Anterior cingulate cortex (tissue), 58 donors: ENCODE measurements around the gene CATSPER4.
A peak's percentile ranks its signal among the peaks of the same experiment; 100 is the strongest.

Source experiments
- DNase-seq, 58 donors: peaks; one replicate each; lab custom pipeline; 2025; lab: John Stamatoyannopoulos, UW

Gene CATSPER4

DNA sequence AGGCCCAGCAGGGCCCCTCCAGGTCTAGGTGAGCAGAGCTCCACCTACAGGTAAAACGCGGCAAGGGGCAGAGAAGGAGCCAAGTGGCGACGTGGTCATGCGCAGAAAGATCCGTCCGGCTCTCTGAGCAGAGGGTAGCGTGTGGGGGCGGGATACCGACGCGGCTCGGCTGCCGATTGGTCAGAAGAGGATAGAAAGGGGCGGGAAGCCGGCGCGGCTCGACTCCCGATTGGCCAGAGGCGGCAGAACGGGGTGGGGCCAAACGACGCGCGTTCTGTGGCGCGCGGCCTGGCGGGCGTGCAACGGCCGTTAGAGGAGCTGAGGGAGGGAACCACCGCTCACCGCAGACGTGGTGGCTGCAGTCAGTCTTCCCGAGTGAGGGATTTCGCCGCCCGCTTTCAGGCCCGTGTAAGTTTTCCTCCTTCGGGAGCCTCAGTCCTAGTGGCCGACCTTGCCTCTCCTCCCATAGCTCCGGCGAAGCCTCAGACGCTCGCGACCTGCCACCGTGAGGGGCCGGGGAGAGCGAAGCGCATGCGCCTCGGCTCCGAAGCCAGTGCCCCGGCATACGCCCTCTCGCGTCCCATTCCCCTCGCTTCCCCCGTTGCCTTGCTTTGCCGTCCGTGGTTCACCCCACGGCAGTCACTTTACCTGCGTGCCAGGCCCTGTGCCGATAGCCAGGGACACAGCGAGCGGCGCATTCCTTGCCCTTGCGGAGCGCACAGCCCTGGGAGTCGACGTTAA lies 43.7 kb downstream of the CATSPER4 start, which contains the start of gene CEP85:
Gene CEP85 (plus strand): TSS at position 298 of the 741 bp plus-strand sequence. CDS start 5,584 bp downstream, outside the sequence.
- peak; percentile 88 to 99 (median 97) for DNase-seq

DNA sequence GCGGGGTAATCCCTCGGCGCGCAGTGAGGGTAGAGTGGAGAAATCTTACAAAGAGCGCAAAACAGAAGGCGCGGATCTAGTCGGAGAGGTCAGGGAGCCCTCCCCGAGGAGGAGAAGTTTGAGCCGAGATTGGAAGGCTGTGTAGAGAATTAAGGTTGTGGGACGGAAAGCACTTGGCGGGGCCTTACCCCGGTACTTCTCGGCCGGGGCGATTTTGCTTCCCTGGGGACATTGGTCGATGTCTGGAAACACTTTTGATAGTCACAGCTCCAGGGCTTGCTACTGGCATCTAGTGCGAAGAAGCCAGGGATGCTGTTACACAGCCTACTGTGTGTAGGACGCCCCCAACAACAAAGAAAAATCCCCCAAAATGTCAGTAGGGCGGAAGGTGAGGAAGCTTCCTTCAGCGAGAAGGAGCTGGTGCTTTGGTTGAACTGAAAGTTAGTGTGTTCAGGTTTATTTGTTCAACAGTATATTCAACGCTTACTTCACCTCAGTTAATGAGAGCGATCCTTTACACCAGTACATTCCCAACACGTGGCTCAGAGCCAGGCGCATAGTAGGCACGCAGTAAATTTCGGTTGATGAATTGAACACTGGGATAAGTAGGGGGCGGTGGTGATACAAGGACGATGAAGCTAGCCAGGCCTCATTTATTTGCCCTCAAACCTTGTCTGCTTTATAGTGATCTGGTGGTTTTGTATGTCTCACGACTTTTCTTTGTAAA lies 44.4 kb downstream of the CATSPER4 start:
- DNase-seq = peak in 10 of 58 donors; percentile 5 to 55 (median 18)

DNA sequence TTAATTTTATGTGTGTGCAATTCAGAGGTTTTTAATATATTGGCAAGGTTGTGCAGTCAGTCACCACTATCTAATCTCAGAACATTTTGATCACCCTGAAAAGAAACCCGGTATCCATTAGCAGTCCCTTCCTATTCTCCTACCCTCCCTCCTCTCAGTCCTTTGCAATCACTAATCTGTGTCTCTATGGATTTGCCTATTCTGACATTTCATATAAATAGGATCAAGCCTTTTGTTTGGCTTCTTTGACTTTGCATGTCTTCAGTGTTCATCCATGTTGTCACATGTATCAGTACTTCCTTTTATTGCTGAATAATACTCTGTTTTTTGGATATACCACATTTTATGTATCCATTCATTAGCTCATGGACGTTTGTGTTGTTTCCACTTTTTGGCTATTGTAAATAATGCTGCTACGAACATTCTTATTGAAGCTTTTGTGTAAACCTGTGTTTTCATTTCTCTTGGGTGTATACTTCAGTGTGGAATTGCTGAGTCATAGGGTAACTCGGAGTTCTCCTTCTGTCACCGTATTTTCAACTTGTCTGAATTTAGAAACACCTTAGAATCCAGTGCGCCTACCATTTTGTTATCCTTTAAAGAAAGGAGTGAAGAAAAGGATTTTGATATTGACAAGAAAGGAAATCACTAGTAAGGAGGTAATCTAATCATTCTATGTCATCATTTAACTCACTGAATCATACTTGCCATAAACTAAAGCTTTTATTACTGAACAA lies 47.0 kb downstream of the CATSPER4 start:
- no peak for DNase-seq

DNA sequence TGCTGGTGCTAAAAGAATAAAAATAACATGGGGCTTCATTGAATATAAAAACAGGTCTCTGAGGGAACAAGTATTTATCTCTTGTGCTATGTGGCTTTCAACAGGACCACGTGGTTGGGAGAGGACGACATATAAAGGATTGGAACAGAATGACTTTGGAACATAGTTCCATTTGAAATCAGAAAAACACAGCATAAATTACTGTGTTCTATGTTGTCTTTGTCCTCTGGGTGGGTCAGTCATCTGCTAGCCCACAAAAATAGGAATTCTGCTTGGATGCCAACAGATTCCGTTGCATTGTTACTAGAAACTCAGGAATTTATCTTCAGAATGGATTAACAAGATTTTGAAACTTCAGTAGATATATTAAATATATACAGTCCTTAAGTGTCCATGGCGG lies 49.5 kb downstream of the CATSPER4 start:
- DNase-seq = peak in 11 of 58 donors; percentile 3 to 50 (median 9)
